Stimulated activated CD4-positive, alpha-beta T cell treated with anti-CD3 and anti-CD28 coated beads, TNF-alpha, amount 100 ng/mL, for 1 hour (primary cell): ENCODE measurements around the gene ENPP4.
A peak's percentile ranks its signal among the peaks of the same experiment; 100 is the strongest.
"Not testable (repeated sequence)": the region's sequence is repeated elsewhere in the genome, so short reads cannot be mapped to it uniquely, and the experiment has no call there.

Experiments
- DNase-seq, 3 donors: peaks; one replicate each; pipeline ENCODE4 v3.0.0-alpha.2; 2020; ENCODE audit warnings: low read depth in 3 of 3, low spot score in 1 of 3

The ENPP4 gene

DNA sequence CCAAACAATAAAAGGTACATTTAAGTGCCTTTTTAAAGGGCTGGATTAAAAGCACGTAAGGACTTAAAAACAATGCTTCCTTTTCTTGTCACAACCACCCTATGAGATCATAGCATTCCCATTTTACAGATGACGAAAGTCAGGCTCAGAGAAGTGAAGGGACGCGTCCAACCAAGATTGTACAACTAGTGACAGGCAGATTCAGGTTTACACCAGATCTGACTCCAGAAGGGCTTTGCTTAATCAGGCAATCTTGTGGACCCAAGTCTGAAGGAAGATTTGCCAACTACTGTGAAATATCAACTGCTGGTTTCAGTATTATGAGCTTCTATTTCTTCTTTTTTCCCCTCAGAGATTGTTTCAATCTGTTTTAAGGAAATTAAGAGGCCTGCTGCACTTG, 877 bp downstream of the ENPP4 start:
- DNase-seq = no peak

DNA sequence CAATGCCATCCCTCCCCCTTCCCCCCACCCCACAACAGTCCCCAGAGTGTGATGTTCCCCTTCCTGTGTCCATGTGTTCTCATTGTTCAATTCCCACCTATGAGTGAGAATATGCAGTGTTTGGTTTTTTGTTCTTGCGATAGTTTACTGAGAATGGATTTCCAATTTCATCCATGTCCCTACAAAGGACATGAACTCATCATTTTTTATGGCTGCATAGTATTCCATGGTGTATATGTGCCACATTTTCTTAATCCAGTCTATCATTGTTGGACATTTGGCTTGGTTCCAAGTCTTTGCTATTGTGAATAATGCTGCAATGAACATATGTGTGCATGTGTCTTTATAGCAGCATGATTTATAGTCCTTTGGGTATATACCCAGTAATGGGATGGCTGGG, 1.5 kb downstream of the ENPP4 start:
- not testable (repeated sequence) for DNase-seq

DNA sequence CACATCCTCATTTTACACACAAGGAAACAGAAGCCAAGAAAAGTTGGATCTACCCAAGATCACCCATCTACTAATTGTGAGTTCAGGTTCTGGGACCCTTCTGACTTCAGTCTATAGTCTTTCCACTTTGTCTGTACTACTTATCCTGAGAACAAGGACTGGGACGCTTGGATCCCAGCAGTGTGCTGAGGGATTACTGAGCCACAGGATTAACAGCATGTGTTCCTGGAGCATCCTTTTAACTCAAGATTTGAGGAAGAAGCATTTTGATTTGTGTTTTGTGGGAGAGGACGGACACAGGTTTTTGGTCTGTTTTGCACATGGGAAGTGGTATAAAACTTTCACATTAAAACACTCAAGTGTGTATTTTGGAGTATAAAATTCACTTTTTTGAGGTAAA, 4.4 kb downstream of the ENPP4 start:
- no peak for DNase-seq

DNA sequence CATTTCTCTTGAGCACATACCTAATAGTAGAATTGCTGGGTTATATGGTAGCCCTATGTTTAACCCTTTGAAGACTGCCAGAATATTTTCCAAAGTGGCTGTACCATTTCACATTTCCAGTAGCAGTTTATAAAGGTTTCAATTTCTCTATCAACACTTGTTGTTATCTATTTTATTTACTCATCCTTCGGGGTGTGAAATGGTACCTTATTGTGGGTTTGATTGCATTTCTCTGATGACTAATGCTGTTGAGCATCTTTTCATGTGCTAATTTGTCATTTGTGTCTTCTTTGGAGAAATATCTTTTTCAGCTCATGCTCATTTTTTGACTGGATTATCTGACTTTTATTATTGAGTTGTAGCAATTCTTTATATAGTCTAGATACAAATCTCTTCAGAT, 5.4 kb downstream of the ENPP4 start:
- no peak for DNase-seq

DNA sequence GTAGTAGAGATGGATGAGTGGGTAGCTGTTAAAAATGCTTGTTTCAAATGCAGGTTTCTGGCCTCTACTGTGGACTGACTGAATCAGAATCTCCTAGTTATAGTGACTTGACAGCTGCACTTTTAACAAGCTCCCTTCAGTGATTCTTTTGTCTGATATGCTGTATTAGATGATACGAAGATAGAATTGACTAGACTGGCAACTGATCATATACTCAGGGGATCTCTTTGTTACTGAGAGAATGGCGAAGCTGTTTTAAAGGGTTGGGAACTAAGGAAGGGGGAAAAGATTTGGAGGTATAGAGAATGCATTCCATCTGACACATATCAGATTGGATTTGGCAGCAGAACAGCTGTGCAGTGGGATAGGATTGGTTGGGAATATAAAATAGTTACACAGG, 7.0 kb downstream of the ENPP4 start:
- no peak for DNase-seq

DNA sequence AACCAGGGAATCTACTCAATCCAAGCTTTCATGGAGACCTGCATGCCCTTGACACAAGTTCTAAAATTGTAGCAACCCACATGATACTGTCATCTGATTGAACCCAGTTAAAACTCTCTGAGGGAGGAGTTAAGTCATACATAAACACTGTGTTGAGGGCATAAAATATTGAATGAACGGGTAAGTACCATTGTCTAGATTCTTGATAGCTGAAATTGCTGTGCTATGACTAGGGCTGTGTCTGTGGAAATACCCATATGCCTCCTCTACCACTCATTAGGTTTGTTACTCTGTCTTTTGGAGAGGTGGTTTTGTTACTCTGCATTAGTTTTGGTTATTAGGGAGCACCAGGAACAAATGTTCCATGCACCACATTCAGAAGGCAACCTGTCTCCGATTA, 7.6 kb downstream of the ENPP4 start:
- DNase-seq = no peak

DNA sequence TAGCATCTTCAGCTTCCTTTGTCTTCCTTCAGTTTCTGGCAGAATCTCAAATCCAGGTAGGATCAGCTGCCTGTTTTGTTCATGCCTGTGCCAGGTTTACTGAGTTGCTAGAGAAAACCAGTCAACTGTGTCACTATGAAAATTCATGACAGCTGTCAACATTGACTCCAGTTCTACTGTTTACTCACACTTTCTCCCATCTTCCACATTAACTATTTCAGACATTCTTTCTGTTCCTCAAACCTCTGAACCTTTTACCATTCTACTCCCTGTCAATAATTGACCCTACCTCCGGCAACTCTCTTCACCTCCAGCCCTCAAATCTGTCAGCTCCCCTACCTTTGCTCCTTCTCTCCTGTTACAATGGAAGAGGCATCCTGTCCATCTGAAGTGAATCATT, 8.5 kb downstream of the ENPP4 start:
- no peak for DNase-seq

DNA sequence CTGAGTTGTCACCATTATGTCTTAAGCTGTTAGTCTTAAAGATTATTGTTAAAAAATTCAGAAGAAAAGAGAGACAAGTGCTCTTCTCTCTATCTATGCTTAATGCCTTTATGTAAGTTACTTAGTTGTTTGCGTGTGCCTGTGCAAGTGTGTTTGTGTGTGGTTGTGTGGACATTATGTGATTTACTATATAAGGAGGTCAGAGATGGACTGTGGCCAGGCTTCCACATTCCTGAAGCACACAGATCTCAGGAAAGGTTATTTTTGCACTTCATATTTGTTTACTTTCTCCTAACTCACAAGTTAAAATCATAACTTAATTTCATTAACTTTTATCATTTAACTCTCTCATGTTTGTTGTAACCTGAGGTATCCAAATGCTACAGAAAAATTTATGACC, 14.5 kb downstream of the ENPP4 start:
- no peak for DNase-seq

DNA sequence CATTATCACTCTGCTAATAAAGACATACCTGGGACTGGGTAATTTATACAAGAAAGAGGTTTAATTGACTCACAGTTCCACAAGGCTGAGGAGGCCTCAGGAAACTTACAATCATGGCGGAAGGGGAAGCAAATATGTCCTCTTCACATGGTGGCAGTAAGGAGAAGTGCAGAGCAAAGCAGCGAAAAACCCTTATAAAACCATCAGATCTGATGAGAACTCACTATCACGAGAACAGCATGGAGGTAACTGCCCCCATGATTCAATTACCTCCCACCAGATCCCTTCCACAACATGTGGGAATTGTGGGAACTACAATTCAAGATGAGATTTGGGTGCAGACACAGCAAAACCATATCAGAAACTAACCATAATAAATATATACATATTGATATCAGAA, 19.3 kb downstream of the ENPP4 start:
- DNase-seq = not testable (repeated sequence)

DNA sequence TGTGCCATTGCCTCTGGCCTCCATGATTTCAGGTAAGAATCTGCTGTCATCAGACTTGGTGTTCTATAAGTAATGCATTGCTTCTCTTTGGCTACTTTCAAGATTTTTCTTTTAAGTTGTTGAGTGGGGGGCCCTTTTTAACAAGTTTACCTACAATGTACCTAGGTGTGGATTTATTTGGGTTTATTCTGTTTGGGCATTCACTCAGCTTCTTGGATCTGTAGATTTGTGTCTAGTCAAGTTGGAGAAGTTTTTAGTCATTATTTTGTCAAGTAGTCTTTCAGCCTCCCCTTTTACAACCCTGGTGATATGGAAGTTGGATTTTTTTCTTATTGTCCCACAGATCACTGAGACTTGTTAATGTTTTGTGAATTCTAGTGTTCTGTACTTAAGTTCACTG, 26.9 kb downstream of the ENPP4 start:
- DNase-seq = no peak

DNA sequence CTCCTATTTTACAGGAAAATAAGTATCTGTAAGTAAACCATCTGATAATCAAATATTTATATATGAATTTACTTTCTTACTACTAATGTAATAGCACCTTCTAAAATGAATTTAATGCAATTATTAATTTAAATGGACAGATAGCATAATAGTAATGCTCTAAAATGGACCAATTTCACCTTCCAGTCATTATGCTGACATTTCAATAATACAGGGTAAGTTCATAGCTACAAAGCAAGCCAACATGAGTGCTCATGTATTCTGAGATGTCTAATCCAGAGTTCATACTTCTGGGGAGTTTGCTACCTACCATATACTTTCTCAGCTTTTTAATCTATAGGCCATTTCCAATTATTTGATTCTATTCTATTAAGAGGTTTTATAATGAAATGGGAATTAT, 29.4 kb downstream of the ENPP4 start:
- DNase-seq = no peak

DNA sequence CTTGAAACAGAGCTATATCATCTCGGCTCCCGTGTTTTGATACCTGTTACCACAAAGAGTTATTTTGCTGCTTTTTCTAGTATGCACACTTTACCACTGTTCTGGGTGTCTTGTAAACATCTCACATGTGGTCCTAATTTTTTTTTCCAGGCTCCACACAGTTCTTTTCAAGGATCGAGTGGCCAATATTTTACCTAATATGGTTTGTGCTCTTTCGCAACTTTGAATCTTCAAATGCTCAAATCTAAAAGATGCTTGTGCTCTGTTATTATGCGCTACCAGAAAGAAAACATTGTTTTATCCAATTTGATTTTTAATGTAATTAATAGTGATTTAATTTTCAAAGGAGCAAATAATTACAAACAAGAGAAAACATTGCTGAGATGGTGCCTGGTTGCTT, 30.3 kb downstream of the ENPP4 start:
- no peak for DNase-seq

DNA sequence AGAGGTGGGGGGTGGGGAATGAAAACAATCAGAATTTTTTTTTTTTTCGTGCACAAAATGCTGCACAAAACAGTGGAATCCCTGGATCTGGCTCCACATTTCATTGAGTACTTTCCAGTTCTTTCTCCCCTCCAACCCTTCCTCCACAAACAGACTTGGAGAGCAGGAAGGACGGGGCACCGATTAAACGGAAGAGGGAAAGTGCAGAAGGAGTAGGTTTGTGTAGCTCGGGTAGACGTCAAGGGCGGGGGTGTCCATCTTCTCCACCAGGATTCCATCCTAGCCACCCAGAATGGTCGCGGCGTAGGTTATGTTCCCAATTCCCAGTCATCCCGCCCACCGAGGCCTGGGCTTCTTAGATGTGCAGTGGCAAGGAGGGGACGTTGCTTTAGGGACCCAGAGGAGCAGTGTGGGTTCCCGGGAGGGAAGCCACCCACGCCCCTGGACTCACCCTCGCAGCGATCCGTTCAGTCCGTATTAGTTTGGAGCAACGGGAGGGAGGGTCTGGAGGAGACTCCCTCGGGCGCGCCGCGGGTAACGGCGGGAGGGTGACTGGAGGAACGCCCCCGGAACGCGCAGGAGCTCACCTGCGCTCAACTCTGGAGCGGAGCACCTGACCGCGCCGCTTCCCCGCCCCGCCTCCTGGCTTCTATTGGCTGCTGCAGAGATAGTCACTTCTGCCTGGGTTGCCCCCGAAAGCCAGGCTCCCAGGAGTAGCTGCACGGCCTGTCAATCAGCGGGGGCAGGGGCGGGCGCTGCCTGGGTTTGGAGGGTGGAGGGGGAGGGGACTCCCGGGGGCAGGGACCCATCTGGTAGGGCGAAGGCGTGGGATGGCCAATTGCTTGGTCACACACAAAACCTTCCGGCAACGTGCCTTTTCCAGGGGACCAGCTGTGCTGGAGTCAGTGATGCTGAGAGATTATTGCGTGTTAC, 40.8 kb downstream of the ENPP4 start, which contains the start of gene ENPP5:
Gene ENPP5, minus strand, starts transcription at position 624 of the 933 bp plus-strand sequence. CDS start 2,718 bp downstream, outside the sequence.
- DNase-seq = peak; percentile 8 to 26 (median 18)

DNA sequence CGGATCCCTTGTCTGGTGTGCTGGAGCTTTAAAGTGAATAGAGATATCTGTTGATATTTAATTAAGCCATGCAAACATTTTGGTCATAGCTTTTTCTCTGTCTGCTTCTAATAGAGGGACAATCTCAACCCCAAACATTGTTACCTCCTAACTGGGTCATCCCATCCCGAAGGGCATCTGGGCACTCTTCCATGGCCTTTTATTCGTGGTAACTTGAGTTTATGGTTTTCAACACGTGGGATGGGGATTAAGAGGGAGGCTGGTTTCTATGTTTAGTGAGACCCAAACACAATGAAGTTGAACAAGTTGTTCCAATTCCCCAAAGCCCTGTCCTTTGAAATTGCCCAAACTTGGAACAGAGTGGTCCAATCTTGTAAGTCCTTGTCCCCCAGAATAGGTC, 42.4 kb downstream of the ENPP4 start:
- no peak for DNase-seq

DNA sequence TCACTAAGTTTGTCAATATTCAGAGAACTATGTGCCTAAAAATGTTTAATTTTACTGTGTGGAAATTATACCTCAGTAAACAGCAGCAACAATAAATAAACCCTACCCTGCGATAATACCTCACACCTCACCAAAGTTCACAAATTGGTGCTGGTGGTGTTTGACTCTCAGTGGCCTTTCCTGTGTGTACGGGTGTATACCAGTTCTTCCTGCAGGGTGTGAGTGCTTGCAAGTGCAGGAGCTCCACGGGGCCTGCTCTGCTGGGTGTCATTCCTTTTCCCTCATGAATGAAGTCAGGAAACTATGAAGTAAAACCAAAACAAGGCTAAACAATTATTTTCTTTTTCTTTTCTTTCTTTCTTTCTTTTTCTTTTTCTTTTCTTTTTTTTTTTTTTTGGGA, 45.1 kb downstream of the ENPP4 start:
- DNase-seq = no peak

DNA sequence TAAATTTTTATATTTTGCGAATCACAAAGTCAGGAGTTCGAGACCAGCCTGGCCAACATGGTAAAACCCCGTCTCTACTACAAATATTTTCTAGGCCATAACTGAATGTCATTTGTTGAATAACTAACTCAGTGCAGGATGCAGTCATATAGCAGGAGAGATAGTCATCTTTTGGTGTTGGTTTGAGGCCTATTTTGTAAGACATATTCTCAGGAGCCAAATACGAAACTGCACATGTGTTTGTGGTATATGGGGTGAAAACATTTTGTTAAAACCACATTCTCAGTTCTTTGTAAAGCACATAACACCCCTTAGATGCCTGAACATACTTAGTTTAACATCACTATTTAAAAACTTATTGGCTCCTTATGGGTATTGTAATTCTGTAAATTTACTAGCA, 45.7 kb downstream of the ENPP4 start:
- DNase-seq = no peak

DNA sequence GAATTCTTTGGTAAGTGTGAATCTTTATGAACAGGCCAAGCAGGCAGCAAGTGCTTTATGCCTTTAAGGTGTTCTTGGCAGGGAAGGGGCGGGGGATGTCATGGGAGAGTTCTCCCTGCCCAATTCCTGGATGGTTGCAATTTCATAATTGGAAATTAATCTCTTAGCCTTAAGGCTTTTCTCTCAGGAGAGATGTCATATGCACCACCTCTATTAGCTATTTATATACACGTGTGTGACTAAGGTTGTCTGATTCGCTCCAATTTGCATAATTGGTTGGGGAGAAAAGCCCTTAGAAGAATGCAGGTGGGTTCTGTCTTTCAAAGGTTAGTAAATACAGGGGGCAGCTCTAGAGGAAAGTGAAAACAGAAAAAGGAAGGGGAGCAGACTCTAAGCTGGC, 46.2 kb downstream of the ENPP4 start:
- DNase-seq = no peak

DNA sequence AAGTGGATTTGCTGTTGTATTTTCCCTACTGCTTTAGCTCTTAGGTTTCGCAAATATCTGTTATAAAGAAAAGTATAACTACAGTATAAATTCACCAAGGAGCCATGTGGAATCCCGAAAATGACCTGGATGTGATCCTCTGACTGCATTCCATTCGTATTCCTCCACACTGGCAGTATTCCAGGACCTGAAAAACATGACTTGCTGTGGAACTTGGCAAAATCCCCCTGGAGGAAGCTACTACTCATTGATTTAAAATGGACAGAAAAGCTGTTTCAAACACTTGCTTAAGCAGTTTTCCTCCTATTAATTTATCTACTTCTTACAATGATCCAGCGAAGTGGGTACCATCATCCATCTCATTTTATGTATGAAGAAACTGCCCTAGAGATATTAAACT, 54.3 kb downstream of the ENPP4 start:
- DNase-seq = no peak

DNA sequence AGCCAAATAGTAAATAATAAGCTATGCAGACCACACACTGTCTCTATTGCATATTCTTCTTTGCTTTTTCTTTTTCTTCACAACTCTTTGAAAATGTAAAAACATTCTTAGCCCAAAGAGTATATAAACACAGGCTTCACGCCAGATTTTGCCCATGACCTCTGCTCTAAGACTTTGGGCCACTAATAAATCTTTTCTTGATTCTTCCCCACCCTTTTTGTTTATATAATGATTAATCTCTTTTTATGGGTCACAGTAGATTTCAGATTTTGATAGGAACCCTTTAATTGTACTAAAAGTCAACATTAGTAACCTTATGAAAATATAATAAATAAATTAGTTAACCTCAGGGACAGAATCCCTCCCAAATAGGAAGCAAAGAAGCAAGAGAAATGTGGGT, 56.8 kb downstream of the ENPP4 start:
- no peak for DNase-seq

DNA sequence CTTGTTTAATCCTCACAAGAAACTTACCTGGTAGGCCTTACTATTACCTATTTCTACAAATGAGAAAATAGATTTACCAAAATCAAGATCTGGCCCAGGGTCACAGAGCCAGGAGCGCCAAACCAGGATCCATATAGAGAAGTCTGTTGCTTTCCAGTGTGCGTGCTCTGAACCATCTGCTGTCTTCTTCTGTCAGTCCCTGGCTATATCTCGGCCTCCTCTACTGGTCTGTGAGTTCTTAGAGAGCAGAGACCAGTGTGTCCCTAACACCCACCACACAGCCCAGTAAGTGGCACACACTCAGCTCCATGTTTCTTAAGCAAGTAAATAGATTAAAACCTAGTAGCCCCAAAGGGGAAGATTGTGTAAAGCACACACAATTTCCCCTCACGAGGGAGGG, 59.9 kb downstream of the ENPP4 start:
- no peak for DNase-seq

DNA sequence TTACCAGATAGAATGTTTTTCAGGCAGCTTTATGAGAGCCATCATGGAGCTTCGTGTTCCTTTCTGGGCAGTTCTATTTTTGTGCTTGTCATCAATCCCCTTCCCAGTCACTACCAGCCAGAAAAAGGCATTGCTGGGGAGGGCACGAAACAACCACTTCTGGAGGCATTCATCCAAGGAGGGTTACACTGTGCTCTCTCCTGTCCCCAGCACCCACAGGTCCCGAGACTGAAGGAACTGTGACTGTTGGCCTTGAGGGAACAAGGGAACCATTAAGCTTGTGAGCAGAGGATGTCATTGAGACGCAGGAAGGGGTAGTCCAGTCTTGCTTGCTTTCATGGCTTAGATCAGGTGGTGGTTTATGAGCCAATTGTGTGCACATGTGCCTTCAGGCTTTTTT, 61.1 kb downstream of the ENPP4 start:
- DNase-seq = no peak

DNA sequence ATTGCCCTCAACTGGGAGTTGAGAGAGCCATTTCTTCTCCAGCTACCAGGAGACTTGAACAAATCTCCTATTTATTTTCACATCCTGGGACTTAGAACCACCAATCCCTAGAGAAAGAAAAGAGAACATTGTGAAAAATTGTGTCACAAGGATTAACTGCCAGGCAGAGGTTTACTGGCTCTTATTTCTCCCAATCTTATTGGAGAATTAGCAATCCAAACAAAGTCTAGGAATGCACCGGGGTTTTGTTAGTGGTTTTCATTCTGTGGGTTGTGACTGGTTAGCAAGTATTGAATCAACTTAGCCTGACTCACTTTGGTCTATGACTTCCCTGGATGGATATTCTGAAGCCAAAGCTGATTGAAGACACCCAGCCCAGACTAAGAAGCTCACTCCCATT, 62.2 kb downstream of the ENPP4 start:
- no peak for DNase-seq
